MCF 10A (cell line): Measurements from ENCODE around the gene PLPP3. TPM values are rescaled to one million over a fixed set of nuclear protein-coding genes. Genes with fewer than 3 reads are reported as not detected.

Source experiments
- BruUV-seq: library from RNA; stranded (reverse); fragments of 400-500 nt; replicated peaks from 2 replicates; lab custom pipeline; 2021; lab: Mats Ljungman, UMichigan
- CTCF ChIA-PET: fragments of 300-600 bp; sonication (Branson Sonifier 250); formaldehyde crosslinking; extraction: SDS; loops from one replicate; lab custom pipeline; 2021; ENCODE audit warnings: antibody characterized with exemption, inconsistent platforms; lab: Yijun Ruan, JAX
- POLR2A ChIA-PET: fragments of 300-600, 350-650 bp; sonication (Branson Sonifier 250); formaldehyde crosslinking; extraction: SDS; loops from one replicate; lab custom pipeline; 2020; ENCODE audit warnings: antibody characterized with exemption, inconsistent platforms; lab: Yijun Ruan, JAX
- DNase-seq: peaks from one replicate; pipeline ENCODE4 v3.0.0-alpha.2; 2018; ENCODE audit not compliant: unreplicated experiment
- H3K27ac Mint-ChIP-seq: one replicate; pipeline ENCODE4 v1.8.0; 2022; ENCODE audit warnings: mild to moderate bottlenecking, low read depth, mixed read lengths; ENCODE audit not compliant: unreplicated experiment
- H3K27me3 Mint-ChIP-seq: one replicate; pipeline ENCODE4 v1.8.0; 2022; ENCODE audit warnings: mixed read lengths; ENCODE audit not compliant: insufficient read depth, unreplicated experiment
- H3K36me3 Mint-ChIP-seq: one replicate; pipeline ENCODE4 v1.8.0; 2022; ENCODE audit warnings: mild to moderate bottlenecking, moderate library complexity, mixed read lengths; ENCODE audit not compliant: insufficient read depth, unreplicated experiment
- H3K4me1 Mint-ChIP-seq: one replicate; pipeline ENCODE4 v1.8.0; 2022; ENCODE audit warnings: mixed read lengths; ENCODE audit not compliant: insufficient read depth, unreplicated experiment
- H3K4me3 Mint-ChIP-seq: one replicate; pipeline ENCODE4 v1.8.0; 2022; ENCODE audit warnings: mild to moderate bottlenecking, moderate library complexity, mixed read lengths; ENCODE audit not compliant: unreplicated experiment
- H3K9me3 Mint-ChIP-seq: one replicate; pipeline ENCODE4 v1.8.0; 2022; ENCODE audit warnings: mixed read lengths; ENCODE audit not compliant: unreplicated experiment
- CTCF ChIP-seq: fragments of 200-600 bp; IDR thresholded peaks from one replicate; pipeline ENCODE4 v1.8.0; 2022; ENCODE audit warnings: antibody characterized with exemption, mild to moderate bottlenecking; ENCODE audit not compliant: unreplicated experiment
- intact Hi-C: fragments of 100-400 bp; cut with micrococcal nuclease; formaldehyde crosslinking; loops from 2 replicates; pipeline ENCODE4 v1.14.1; 2022
- total RNA-seq: library from RNA; stranded (reverse); gene quantifications from 2 replicates; pipeline ENCODE4 v1.2.3, GENCODE V29; 2022

Gene PLPP3
- total RNA-seq, 1 experiment from 2014 or later: 0.84 TPM

GRCh38 chr1:56501426-56501825, 77.9 kb downstream of the PLPP3 start:
- no peaks in the 10 kb centered on the region for H3K27me3 Mint-ChIP-seq
- DNase-seq: no peak
- no peak overlapping the region for H3K4me3 Mint-ChIP-seq
- H3K36me3 Mint-ChIP-seq: no peaks in the 10 kb centered on the region
- intact Hi-C loops: no loop called here
- no peak overlapping the region for H3K27ac Mint-ChIP-seq
- ChIA-PET CTCF (no interaction called here), POLR2A (no interaction called here)
- no peak for TF ChIP-seq CTCF
- no peaks in the 10 kb centered on the region for H3K4me1 Mint-ChIP-seq
- no peaks in the 10 kb centered on the region for H3K9me3 Mint-ChIP-seq
- no TSS peak for BruUV-seq

- BruUV-seq: no TSS peak
- no peak for TF ChIP-seq CTCF
- intact Hi-C loops: no loop called here
- no peak for DNase-seq
- no peaks in the 10 kb centered on the region for H3K27me3 Mint-ChIP-seq
- no peak overlapping the region for H3K27ac Mint-ChIP-seq
- no peaks in the 10 kb centered on the region for H3K36me3 Mint-ChIP-seq
- no peak overlapping the region for H3K4me3 Mint-ChIP-seq
- POLR2A ChIA-PET: no interaction called here
- no peaks in the 10 kb centered on the region for H3K9me3 Mint-ChIP-seq
- CTCF ChIA-PET: interaction anchor here (0.7 to 0.8 kb wide), 2 partner anchors 15 to 29 kb away, joined by 4 read pairs; no protein-coding TSS in a partner anchor
- no peaks in the 10 kb centered on the region for H3K4me1 Mint-ChIP-seq
Measured at GRCh38 chr1:56496821-56497772, 82.3 kb downstream of the PLPP3 start.

- Mint-ChIP-seq H3K9me3 (no peaks in the 10 kb centered on the region), H3K4me3 (no peak overlapping the region), H3K27ac (no peak overlapping the region), H3K36me3 (no peaks in the 10 kb centered on the region), H3K4me1 (peaks cover 7% of the 10 kb centered on the region), H3K27me3 (no peaks in the 10 kb centered on the region)
- POLR2A ChIA-PET: no interaction called here
- CTCF ChIA-PET: interaction anchor here (0.7 kb wide), 2 partner anchors 14 to 1057 kb away, joined by 3 to 4 read pairs; no protein-coding TSS in a partner anchor
- intact Hi-C loops: no loop called here
- TF ChIP-seq CTCF: no peak
- DNase-seq: no peak
- no TSS peak for BruUV-seq
Measured at GRCh38 chr1:56496158-56496557, 83.2 kb downstream of the PLPP3 start.

- no peaks in the 10 kb centered on the region for H3K36me3 Mint-ChIP-seq
- no peak for DNase-seq
- intact Hi-C loops: no loop called here
- BruUV-seq: no TSS peak
- no peak for TF ChIP-seq CTCF
- no peaks in the 10 kb centered on the region for H3K27me3 Mint-ChIP-seq
- no peaks in the 10 kb centered on the region for H3K9me3 Mint-ChIP-seq
- POLR2A ChIA-PET: no interaction called here
- peaks cover 9% of the 10 kb centered on the region for H3K4me1 Mint-ChIP-seq
- H3K27ac Mint-ChIP-seq: no peak overlapping the region
- CTCF ChIA-PET: interaction anchor here (0.7 kb wide), 1 partner anchor 1056 kb away, joined by 3 read pairs; no protein-coding TSS in a partner anchor
- H3K4me3 Mint-ChIP-seq: no peak overlapping the region
Measured at GRCh38 chr1:56495538-56495937, 83.8 kb downstream of the PLPP3 start.
